Measurements from ENCODE around the gene RAB6A.
A peak's percentile ranks its signal among the peaks of the same experiment; 100 is the strongest.

RAB6A gene

GRCh38 chr11:73645972-73646631 is 114.8 kb downstream of the RAB6A start, which contains the start of gene PLEKHB1:
TSS of gene PLEKHB1 (plus strand) at chr11:73646581. CDS start at chr11:73646609, 28 bp downstream.
- H3F3A ChIP-seq (ENCODE audit: insufficient read depth, low read length): no peaks in the 10 kb centered on the region; the same call in 1 of the 2 replicates
- H3K9ac ChIP-seq (ENCODE audit: low read length): no peak within 1 kb of the TSS
- H3K9me2 ChIP-seq (replicated peaks; ENCODE audit: insufficient read depth, low read length): no peaks in the 10 kb centered on the region
- peak within 1 kb of the TSS; percentile 75; the same call in 1 of the 2 replicates for H3K4me2 ChIP-seq (ENCODE audit: low read depth, low read length)
- H3K9me3 ChIP-seq (replicated peaks; ENCODE audit: insufficient read depth, low read length): no peaks in the 10 kb centered on the region
- H2AFZ ChIP-seq (ENCODE audit: low read length): peak within 1 kb of the TSS; percentile 31; the same call in 1 of the 2 replicates
- no peaks in the 10 kb centered on the region for H3K36me3 ChIP-seq (replicated peaks; ENCODE audit: insufficient read depth, low read length)
- no peak for DNase-seq
- 0 out of 2 replicates have a peak, but pooled peaks cover 4% of the 10 kb centered on the region for H3K4me1 ChIP-seq (ENCODE audit: low read length)
- no peak within 1 kb of the TSS for H3K4me3 ChIP-seq (ENCODE audit: low read length)
- H4K20me1 ChIP-seq (ENCODE audit: insufficient read depth, low read length): no peaks in the 10 kb centered on the region
- no peaks in the 10 kb centered on the region for H3K79me2 ChIP-seq (ENCODE audit: low read length)
- 0 out of 2 replicates have a peak, but pooled peaks cover 5% of the 10 kb centered on the region for H3K27me3 ChIP-seq (replicated peaks; ENCODE audit: insufficient read depth, low read length)
- no peak within 1 kb of the TSS for H3K27ac ChIP-seq (ENCODE audit: low read length)
- no peak for TF ChIP-seq EZH2phosphoT487 (IDR thresholded peaks at IDR 0.05; ENCODE audit: low read length)
- no peak for TF ChIP-seq CTCF (IDR thresholded peaks at IDR 0.05; ENCODE audit: low read length)
- TF ChIP-seq EZH2 (optimal IDR thresholded peaks at IDR 0.05; ENCODE audit: low read depth, low read length): no peak

DNA sequence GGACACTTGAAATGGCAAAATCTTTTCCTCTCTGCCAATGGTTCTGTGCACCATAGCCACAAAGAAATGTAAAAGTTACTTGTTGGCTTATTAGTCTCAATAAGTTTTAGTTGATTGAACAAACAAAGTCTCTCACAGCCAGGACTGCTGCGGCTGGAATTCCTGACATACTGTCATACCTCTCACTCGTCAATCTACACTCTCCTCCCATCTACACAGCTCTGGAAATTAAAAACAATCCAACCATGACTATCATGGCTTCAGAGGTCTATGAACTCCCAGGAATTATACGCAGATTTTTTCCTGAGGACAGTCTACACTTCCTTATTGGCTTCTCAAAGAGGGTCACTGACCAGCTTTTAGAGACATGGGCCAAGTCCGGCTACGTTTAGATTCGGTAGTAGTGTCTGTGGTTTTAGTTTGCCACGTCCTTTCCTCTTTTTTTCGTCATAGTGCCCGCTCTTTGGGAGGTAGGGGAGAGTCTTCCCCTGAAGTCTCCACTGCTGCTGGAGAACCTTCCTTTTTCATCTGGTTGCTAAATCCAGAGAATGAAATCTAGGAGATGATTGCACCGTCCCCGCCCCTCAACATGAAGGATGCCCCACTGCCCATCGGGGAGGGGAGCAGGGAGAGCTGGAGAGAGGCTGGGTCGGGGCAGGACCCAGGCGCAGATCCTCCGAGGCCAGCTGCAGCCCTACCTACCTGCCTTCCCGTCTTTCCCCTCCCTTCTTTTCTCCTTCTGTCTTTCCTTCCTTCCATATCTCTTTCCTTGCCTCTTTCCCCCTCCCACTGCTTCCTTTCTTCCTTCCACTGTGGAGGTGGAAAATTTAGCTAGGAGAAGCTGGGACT is 115.5 kb downstream of the RAB6A start:
- DNase-seq: no peak
- Histone ChIP-seq H3K9ac (ENCODE audit: low read length) (no peak overlapping the region), H3K79me2 (ENCODE audit: low read length) (no peaks in the 10 kb centered on the region), H3K27me3 (replicated peaks; ENCODE audit: insufficient read depth, low read length) (0 out of 2 replicates have a peak, but pooled peaks cover 5% of the 10 kb centered on the region), H3K4me2 (ENCODE audit: low read depth, low read length) (no peak overlapping the region), H3K36me3 (replicated peaks; ENCODE audit: insufficient read depth, low read length) (no peaks in the 10 kb centered on the region), H3K4me3 (ENCODE audit: low read length) (no peak overlapping the region), H3K27ac (ENCODE audit: low read length) (no peak overlapping the region), H4K20me1 (ENCODE audit: insufficient read depth, low read length) (no peaks in the 10 kb centered on the region), H2AFZ (ENCODE audit: low read length) (0 out of 2 replicates have a peak overlapping the region, but pooled peaks have one; percentile 24), H3K9me3 (replicated peaks; ENCODE audit: insufficient read depth, low read length) (no peaks in the 10 kb centered on the region), H3K4me1 (ENCODE audit: low read length) (0 out of 2 replicates have a peak, but pooled peaks cover 4% of the 10 kb centered on the region), H3F3A (ENCODE audit: insufficient read depth, low read length) (no peaks in the 10 kb centered on the region; the same call in 1 of the 2 replicates), H3K9me2 (replicated peaks; ENCODE audit: insufficient read depth, low read length) (no peaks in the 10 kb centered on the region)
- TF ChIP-seq EZH2 (optimal IDR thresholded peaks at IDR 0.05; ENCODE audit: low read depth, low read length): no peak
- TF ChIP-seq CTCF (IDR thresholded peaks at IDR 0.05; ENCODE audit: low read length): no peak
- TF ChIP-seq EZH2phosphoT487 (IDR thresholded peaks at IDR 0.05; ENCODE audit: low read length): no peak

DNA sequence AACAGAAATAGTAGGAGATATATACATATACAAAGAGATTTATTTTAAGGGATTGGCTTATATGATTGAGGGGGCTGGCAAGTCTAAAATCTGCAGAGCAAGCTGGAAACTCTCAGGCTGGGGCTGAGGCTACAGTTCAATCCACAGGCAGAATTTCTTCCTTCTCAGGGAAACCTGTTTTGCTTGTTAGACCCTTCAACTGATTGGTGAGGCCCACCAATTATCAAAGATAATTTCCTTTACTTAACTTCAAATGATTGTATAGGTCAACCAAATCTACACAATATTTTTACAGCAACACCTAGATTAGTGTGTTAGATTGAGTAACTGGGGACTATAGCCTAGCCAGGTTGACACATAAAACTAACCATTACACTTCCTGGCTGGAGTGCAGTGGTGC is 119.2 kb downstream of the RAB6A start:
- no peak overlapping the region for H2AFZ ChIP-seq (ENCODE audit: low read length)
- no peaks in the 10 kb centered on the region for H3K79me2 ChIP-seq (ENCODE audit: low read length)
- H3K27me3 ChIP-seq (replicated peaks; ENCODE audit: insufficient read depth, low read length): 0 out of 2 replicates have a peak, but pooled peaks cover 5% of the 10 kb centered on the region
- no peak overlapping the region for H3K4me3 ChIP-seq (ENCODE audit: low read length)
- H3F3A ChIP-seq (ENCODE audit: insufficient read depth, low read length): no peaks in the 10 kb centered on the region
- DNase-seq: no peak
- no peak overlapping the region for H3K9ac ChIP-seq (ENCODE audit: low read length)
- H3K36me3 ChIP-seq (replicated peaks; ENCODE audit: insufficient read depth, low read length): no peaks in the 10 kb centered on the region
- H3K4me2 ChIP-seq (ENCODE audit: low read depth, low read length): no peak overlapping the region
- TF ChIP-seq EZH2 (optimal IDR thresholded peaks at IDR 0.05; ENCODE audit: low read depth, low read length) (no peak), CTCF (IDR thresholded peaks at IDR 0.05; ENCODE audit: low read length) (no peak), EZH2phosphoT487 (IDR thresholded peaks at IDR 0.05; ENCODE audit: low read length) (no peak)
- H3K9me3 ChIP-seq (replicated peaks; ENCODE audit: insufficient read depth, low read length): no peaks in the 10 kb centered on the region
- H3K4me1 ChIP-seq (ENCODE audit: low read length): no peaks in the 10 kb centered on the region
- H3K27ac ChIP-seq (ENCODE audit: low read length): no peak overlapping the region
- no peaks in the 10 kb centered on the region for H3K9me2 ChIP-seq (replicated peaks; ENCODE audit: insufficient read depth, low read length)
- H4K20me1 ChIP-seq (ENCODE audit: insufficient read depth, low read length): no peaks in the 10 kb centered on the region

Data from MM.1S (cell line).